HepG2 (cell line): ENCODE results near the gene PRR14. TPM values are rescaled to one million over a fixed set of nuclear protein-coding genes. Genes with fewer than 3 reads are reported as not detected.
A peak's percentile ranks its signal among the peaks of the same experiment; 100 is the strongest.

Source experiments
- CSRNP1 ChIP-seq: sonication (generic); formaldehyde crosslinking; IDR thresholded peaks from 2 replicates; pipeline ENCODE4 v1.8.1; 2023; ENCODE audit warnings: mild to moderate bottlenecking, missing genetic modification reagents
- IKZF5 ChIP-seq: IDR thresholded peaks from 2 replicates; pipeline ENCODE4 v1.6.1; 2018; ENCODE audit warnings: missing genetic modification reagents, mild to moderate bottlenecking, missing compliant biosample characterization
- KDM1A ChIP-seq: IDR thresholded peaks from 2 replicates; pipeline ENCODE4 v1.6.1; 2016; ENCODE audit warnings: missing compliant biosample characterization
- MXD1 ChIP-seq: sonication (generic); formaldehyde crosslinking; IDR thresholded peaks from 2 replicates; pipeline ENCODE4 v1.4.0; 2020; ENCODE audit warnings: mild to moderate bottlenecking, missing genetic modification reagents
- POLR2A ChIP-seq, 2 experiments: IDR thresholded peaks; 2 replicates each; pipeline ENCODE4 v1.6.1; 2011; ENCODE audit warnings: low read depth in 2 of 2, low read length in 2 of 2, mild to moderate bottlenecking in 1 of 2, moderate library complexity in 1 of 2; ENCODE audit not compliant: insufficient read depth in 1 of 2
- STAT6 ChIP-seq: sonication (generic); formaldehyde crosslinking; IDR thresholded peaks from 2 replicates; pipeline ENCODE4 v1.4.0; 2020; ENCODE audit warnings: missing genetic modification reagents, mild to moderate bottlenecking, borderline replicate concordance
- TARDBP ChIP-seq: sonication (generic); formaldehyde crosslinking; IDR thresholded peaks from 2 replicates; pipeline ENCODE4 v1.8.0; 2022; ENCODE audit warnings: mild to moderate bottlenecking, missing genetic modification reagents
- TFAP4 ChIP-seq: sonication (generic); IDR thresholded peaks from 2 replicates; pipeline ENCODE4 v1.6.1; 2016; ENCODE audit warnings: low read depth, borderline replicate concordance
- ZHX2 ChIP-seq, 2 experiments: sonication (generic) in 1 of 2; formaldehyde crosslinking in 1 of 2; IDR thresholded peaks; 2 replicates each; pipeline versions ENCODE4 v1.6.1 to v1.9.0; 2014 to 2022; ENCODE audit warnings: antibody characterized with exemption in 1 of 2, borderline replicate concordance in 1 of 2, inconsistent platforms in 1 of 2, low read depth in 1 of 2, missing genetic modification reagents in 1 of 2
- ZNF160 ChIP-seq: sonication (generic); formaldehyde crosslinking; IDR thresholded peaks from 2 replicates; pipeline ENCODE4 v1.8.0; 2022; ENCODE audit warnings: mild to moderate bottlenecking, inconsistent platforms, missing genetic modification reagents
- ZNF20 ChIP-seq: sonication (generic); formaldehyde crosslinking; IDR thresholded peaks from 2 replicates; pipeline ENCODE4 v1.4.0; 2020; ENCODE audit warnings: mild to moderate bottlenecking, moderate library complexity, missing genetic modification reagents
- ZNF282 ChIP-seq: fragments of 450-650 bp; IDR thresholded peaks from 2 replicates; pipeline ENCODE4 v1.6.1; 2018; ENCODE audit not compliant: partially characterized antibody
- ZNF570 ChIP-seq: sonication (generic); formaldehyde crosslinking; IDR thresholded peaks from 2 replicates; pipeline ENCODE4 v1.4.0; 2020; ENCODE audit warnings: mild to moderate bottlenecking, missing genetic modification reagents, borderline replicate concordance
- ZNF709 ChIP-seq: sonication (generic); formaldehyde crosslinking; IDR thresholded peaks from 2 replicates; pipeline ENCODE4 v1.5.0; 2020; ENCODE audit warnings: mild to moderate bottlenecking, missing genetic modification reagents
- polyA plus RNA-seq, 8 experiments: library from polyadenylated mRNA; depleted of rRNA in 3 of 8; stranded (reverse) in 7 of 8; unstranded in 1 of 8; fragments of >200 nt; fragmentation: Illumina TruSeq in 4 of 8; extraction: Trizol in 4 of 8; gene quantifications; 2 replicates each; pipeline versions ENCODE4 v1.2.1 to v1.2.3, GENCODE V29; 2011 to 2016; ENCODE audit warnings: low read depth in 4 of 8, missing spikeins in 1 of 8, mixed read lengths in 1 of 8; ENCODE audit not compliant: insufficient read depth in 1 of 8
- total RNA-seq, 5 experiments: library from RNA; depleted of rRNA; stranded (reverse); fragments of >200 nt; fragmentation: Illumina TruSeq; extraction: Trizol; gene quantifications; 2 replicates each; pipeline ENCODE4 v1.2.3, GENCODE V29; 2016; ENCODE audit warnings: low read depth in 1 of 5

The PRR14 gene
- total and polyA plus RNA-seq, 2 of the 13 experiments (the other 11 are each of a cell fraction or from before 2014, with no cell fraction given): 8.4 to 11.0 TPM

GRCh38 chr16:30657866-30658730, 7.3 kb downstream of the PRR14 start, which contains the start of gene FBRS (continued):
- TF ChIP-seq TFAP4 (peak; percentile 39; the same call in 1 of the 2 replicates), KDM1A (CRISPR knock-in tag) (peak; percentile 88; the same call in 1 of the 2 replicates), ZHX2 (IDR thresholded peaks at IDR 0.05; ENCODE audit: low read depth) (peak; percentile 49), ZHX2 (CRISPR knock-in tag; IDR thresholded peaks at IDR 0.05; ENCODE audit: borderline replicate concordance) (no peak; the same call in 1 of the 2 replicates), ZNF20 (CRISPR knock-in tag) (no peak), ZNF160 (CRISPR knock-in tag) (peak; percentile 48), TARDBP (CRISPR knock-in tag) (peak; percentile 57), ZNF709 (CRISPR knock-in tag) (peak; percentile 74; the same call in 1 of the 2 replicates), IKZF5 (CRISPR knock-in tag) (peak; percentile 64; the same call in 1 of the 2 replicates), MXD1 (CRISPR knock-in tag) (peak; percentile 81), POLR2A (IDR thresholded peaks at IDR 0.05; ENCODE audit: insufficient read depth in 1 of 2, low read depth in 2 of 2, low read length in 2 of 2) (peak; percentile 76 to 86), ZNF570 (CRISPR knock-in tag) (no peak), STAT6 (CRISPR knock-in tag) (peak; percentile 50; the same call in 1 of the 2 replicates), CSRNP1 (CRISPR knock-in tag) (peak; percentile 3; the same call in 1 of the 2 replicates), ZNF282 (no peak)
